Bronchial epithelial cell (primary cell): ENCODE measurements around the gene CARD9. TPM values are rescaled to one million over a fixed set of nuclear protein-coding genes. Genes with fewer than 3 reads are reported as not detected.
A peak's percentile ranks its signal among the peaks of the same experiment; 100 is the strongest.
"Not testable (repeated sequence)": the region's sequence is repeated elsewhere in the genome, so short reads cannot be mapped to it uniquely, and the experiment has no call there.

Source experiments
- DNase-seq: peaks from one replicate; pipeline ENCODE4 v3.0.0-alpha.2; 2010; ENCODE audit warnings: low read depth
- FAIRE-seq: peaks from 2 replicates; lab custom pipeline; 2011; peaks lifted over from hg19 to GRCh38; lab: Jason Lieb, UNC
- H3K27me3 ChIP-seq: 2 replicates; pipeline ENCODE4 v1.5.1; 2011; ENCODE audit warnings: low read length; ENCODE audit not compliant: control insufficient read depth, insufficient read depth
- H3K36me3 ChIP-seq: 2 replicates; pipeline ENCODE4 v1.5.1; 2011; ENCODE audit warnings: low read length; ENCODE audit not compliant: control insufficient read depth, insufficient read depth
- H3K4me3 ChIP-seq: 2 replicates; pipeline ENCODE4 v1.5.1; 2011; ENCODE audit warnings: mild to moderate bottlenecking, low read depth, low read length, control low read depth
- CTCF ChIP-seq: IDR thresholded peaks from 2 replicates; pipeline ENCODE4 v1.5.1; 2011; ENCODE audit warnings: mild to moderate bottlenecking, moderate library complexity, low read length, control low read depth, inconsistent platforms; ENCODE audit not compliant: insufficient read depth, severe bottlenecking
- total RNA-seq: library from RNA; depleted of rRNA; stranded (reverse); fragments of >200 nt; gene quantifications from 2 replicates; pipeline ENCODE4 v1.2.1, GENCODE V29; 2014

Gene CARD9
- total RNA-seq, 1 donor from 2014 or later = 0.53 TPM

GRCh38 chr9:136409557-136410455 is 36.3 kb upstream of the CARD9 start:
- Histone ChIP-seq H3K36me3 (peaks cover 37% of the 10 kb centered on the region), H3K27me3 (no peaks in the 10 kb centered on the region), H3K4me3 (peak overlapping the region; percentile 96)
- peak; percentile 7 for DNase-seq
- FAIRE-seq = no peak
- TF ChIP-seq CTCF = peak; percentile 1

GRCh38 chr9:136407911-136408310 is 34.4 kb upstream of the CARD9 start:
- FAIRE-seq (no peak), DNase-seq (no peak)
- Histone ChIP-seq H3K4me3 (no peak overlapping the region), H3K27me3 (no peaks in the 10 kb centered on the region), H3K36me3 (peaks cover 32% of the 10 kb centered on the region)
- TF ChIP-seq CTCF = no peak

- H3K36me3 ChIP-seq = peaks cover 32% of the 10 kb centered on the region
- H3K27me3 ChIP-seq, DNase-seq, FAIRE-seq, H3K4me3 ChIP-seq: not testable (repeated sequence)
These were observed 33.6 kb upstream of the CARD9 start for GRCh38 chr9:136407061-136407460.

- FAIRE-seq, H3K27me3 ChIP-seq, H3K4me3 ChIP-seq, DNase-seq: not testable (repeated sequence)
- peaks cover 32% of the 10 kb centered on the region for H3K36me3 ChIP-seq
These were observed 32.4 kb upstream of the CARD9 start for GRCh38 chr9:136405904-136406303.

- DNase-seq (no peak), FAIRE-seq (no peak)
- no peak for TF ChIP-seq CTCF
- Histone ChIP-seq H3K4me3 (no peak overlapping the region), H3K36me3 (peaks cover 32% of the 10 kb centered on the region), H3K27me3 (no peaks in the 10 kb centered on the region)
These were observed 32.0 kb upstream of the CARD9 start for GRCh38 chr9:136405481-136405880.

- DNase-seq (no peak), FAIRE-seq (no peak)
- no peak for TF ChIP-seq CTCF
- no peak overlapping the region for H3K4me3 ChIP-seq
- no peaks in the 10 kb centered on the region for H3K27me3 ChIP-seq
- H3K36me3 ChIP-seq = peaks cover 32% of the 10 kb centered on the region
These were observed 31.3 kb upstream of the CARD9 start for GRCh38 chr9:136404801-136405136.
